ENCODE results near the gene ZNF350. TPM values are rescaled to one million over a fixed set of nuclear protein-coding genes. Genes with fewer than 3 reads are reported as not detected.
A peak's percentile ranks its signal among the peaks of the same experiment; 100 is the strongest.
"Not testable (repeated sequence)": the region's sequence is repeated elsewhere in the genome, so short reads cannot be mapped to it uniquely, and the experiment has no call there.

The ZNF350 gene
- polyA plus RNA-seq, 3 donors = 16.9 to 22.1 (median 18.7) TPM

GRCh38 chr19:51980926-51981325 is 5.7 kb downstream of the ZNF350 start:
- DNase-seq (ENCODE audit: extremely low read depth in 1 of 11, low read depth in 9 of 11, low spot score in 4 of 11) = not testable (repeated sequence)

DNA sequence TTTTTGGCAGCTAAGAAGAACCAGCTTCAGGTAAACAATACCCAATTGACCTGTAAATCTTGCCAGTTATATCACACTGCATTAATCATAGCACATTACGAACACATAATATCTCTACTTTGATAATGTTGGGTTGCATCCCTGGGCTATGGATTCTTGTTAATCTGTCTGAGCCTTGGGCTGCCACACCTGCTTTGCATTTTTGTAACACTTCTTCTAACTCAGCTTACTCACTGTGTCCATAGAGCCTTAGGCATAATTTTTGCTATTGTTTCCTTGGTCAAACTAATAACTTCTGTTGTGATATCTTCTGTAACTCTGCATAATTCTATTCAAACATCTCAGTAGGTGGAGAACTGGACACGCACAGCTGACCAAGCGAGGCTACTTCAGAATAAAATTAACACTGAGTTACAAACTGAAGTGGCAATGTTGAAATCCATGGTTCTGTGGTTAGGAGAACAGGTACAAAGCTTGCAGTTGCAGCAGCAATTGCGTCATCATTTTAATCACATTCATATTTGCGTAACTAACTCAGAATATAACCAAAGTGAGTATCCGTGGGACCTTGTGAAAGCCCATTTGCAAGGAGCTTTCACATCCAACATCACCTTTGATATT is 6.4 kb downstream of the ZNF350 start:
- no peak for DNase-seq (ENCODE audit: extremely low read depth in 1 of 11, low read depth in 9 of 11, low spot score in 4 of 11)

DNA sequence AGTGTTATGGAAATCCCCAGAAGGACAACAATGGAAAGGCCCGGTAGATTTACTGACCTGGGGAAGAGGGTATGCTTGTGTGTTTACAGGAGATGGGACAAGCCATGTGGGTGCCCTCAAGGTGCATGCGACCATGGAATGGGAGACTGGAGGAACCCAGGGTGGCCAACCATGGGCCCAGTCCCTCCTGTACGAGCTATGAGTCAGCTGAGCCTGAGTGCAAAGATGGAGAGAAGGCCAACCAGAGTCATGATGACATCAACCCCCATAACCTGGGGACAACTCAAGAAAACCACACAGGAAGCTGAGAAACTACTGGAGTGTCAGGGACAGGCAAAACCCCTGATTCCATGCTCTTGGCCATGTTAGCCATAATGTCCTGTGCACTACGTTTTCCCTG is 7.8 kb downstream of the ZNF350 start:
- no peak for DNase-seq (ENCODE audit: extremely low read depth in 1 of 11, low read depth in 9 of 11, low spot score in 4 of 11)

DNA sequence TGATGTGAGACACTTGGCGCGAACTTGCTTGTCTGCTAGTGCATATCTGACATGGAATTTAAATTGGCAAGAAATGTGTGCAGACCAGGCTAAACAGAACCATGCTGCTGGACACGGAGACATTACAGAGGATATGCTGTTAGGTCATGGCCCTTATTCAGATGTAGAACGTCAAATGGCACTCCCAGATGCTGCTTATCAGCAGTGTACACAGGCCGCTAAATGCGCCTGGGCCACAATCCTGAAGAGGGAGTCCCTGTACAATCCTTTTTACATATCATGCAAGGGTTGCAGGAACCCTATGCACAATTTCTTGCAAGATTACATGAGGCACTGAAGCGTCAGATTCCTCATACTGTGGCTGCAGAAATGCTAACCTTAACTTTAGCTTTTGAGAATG is 9.3 kb downstream of the ZNF350 start:
- DNase-seq (ENCODE audit: extremely low read depth in 1 of 11, low read depth in 9 of 11, low spot score in 4 of 11) = no peak

GRCh38 chr19:51976852-51977251 is 9.8 kb downstream of the ZNF350 start:
- no peak for DNase-seq (ENCODE audit: extremely low read depth in 1 of 11, low read depth in 9 of 11, low spot score in 4 of 11)

DNA sequence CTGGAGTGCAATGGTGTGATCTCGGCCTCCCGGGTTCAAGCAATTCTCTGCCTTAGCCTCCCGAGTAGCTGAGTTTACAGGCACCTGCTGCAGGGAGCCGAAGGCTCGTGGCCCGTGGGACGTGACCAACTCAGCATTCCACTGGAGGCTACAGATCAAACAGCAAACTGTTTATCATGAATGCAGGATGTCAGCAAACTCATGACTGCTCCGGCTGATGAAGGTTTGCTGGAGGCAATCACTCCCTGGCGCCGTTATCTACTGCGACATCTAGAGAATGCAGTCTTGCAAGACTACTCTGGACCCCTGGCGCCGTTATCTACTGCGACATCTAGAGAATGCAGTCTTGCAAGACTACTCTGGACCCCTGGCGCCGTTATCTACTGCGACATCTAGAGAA is 10.9 kb downstream of the ZNF350 start:
- not testable (repeated sequence) for DNase-seq (ENCODE audit: extremely low read depth in 1 of 11, low read depth in 9 of 11, low spot score in 4 of 11)

GRCh38 chr19:51971624-51972023 is 15.0 kb downstream of the ZNF350 start:
- DNase-seq (ENCODE audit: extremely low read depth in 1 of 11, low read depth in 9 of 11, low spot score in 4 of 11) = no peak

DNA sequence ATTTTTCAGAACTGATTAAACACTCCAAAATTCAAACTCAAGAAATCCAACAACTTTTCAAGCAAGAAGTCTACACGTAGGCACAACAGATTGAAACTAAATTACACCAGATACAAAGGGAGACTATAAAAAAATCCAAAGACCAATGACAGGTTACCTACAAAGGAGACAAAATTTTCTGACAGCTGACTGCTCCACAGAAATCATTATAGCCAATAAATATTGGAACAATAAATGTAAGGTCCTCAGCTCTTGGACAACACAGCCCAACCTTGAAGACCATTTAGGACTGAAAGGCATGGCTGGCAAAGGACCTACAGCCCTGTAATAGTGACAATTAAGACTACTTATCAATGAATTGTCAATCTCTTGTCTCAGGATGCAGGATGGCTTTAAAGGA is 15.9 kb downstream of the ZNF350 start:
- DNase-seq (ENCODE audit: extremely low read depth in 1 of 11, low read depth in 9 of 11, low spot score in 4 of 11) = no peak

DNA sequence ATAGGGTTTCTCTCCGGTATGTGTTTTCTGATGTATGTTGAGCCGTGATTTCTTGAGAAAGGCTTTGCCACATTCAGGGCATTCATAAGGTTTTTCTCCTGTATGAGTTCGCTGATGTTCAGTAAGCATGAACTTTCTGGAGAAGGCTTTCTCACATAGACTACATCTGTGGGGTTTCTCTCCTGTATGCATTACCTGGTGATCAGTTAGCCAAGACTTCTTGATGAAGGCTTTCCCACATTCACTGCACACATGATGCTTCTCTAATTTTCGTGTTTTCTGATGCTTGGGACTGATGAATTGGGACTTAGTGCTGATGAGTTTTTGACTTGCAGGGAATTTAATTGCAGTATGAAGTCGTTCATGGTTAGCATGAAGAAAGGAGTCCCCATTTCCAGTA is 21.1 kb downstream of the ZNF350 start:
- DNase-seq (ENCODE audit: extremely low read depth in 1 of 11, low read depth in 9 of 11, low spot score in 4 of 11) = no peak

- DNase-seq (ENCODE audit: extremely low read depth in 1 of 11, low read depth in 9 of 11, low spot score in 4 of 11) = peak in 1 of 11 donors; percentile 14
These were observed 25.9 kb downstream of the ZNF350 start for GRCh38 chr19:51960621-51961233.

- DNase-seq (ENCODE audit: extremely low read depth in 1 of 11, low read depth in 9 of 11, low spot score in 4 of 11) = no peak
These were observed 26.8 kb downstream of the ZNF350 start for GRCh38 chr19:51959791-51960190.

DNA sequence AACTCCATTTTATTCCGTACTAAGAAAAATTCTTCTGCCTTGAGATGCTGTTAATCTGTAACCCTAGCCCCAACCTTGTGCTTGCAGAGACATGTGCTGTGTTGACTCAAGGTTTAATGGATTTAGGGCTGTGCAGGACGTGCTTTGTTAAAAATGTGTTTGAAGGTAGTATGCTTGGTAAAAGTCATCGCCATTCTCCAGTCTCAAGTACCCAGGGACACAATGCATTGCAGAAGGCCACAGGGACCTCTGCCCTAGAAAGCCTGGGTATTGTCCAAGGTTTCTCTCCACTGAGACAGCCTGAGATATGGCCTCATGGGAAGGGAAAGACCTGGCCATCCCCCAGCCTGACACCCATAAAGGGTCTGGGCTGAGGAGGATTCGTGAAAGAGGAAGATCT is 28.8 kb downstream of the ZNF350 start:
- not testable (repeated sequence) for DNase-seq (ENCODE audit: extremely low read depth in 1 of 11, low read depth in 9 of 11, low spot score in 4 of 11)

- peak in 9 of 11 donors; percentile 42 to 71 (median 64) for DNase-seq (ENCODE audit: extremely low read depth in 1 of 11, low read depth in 9 of 11, low spot score in 4 of 11)
These were observed 37.7 kb downstream of the ZNF350 start for GRCh38 chr19:51948975-51949374.

DNA sequence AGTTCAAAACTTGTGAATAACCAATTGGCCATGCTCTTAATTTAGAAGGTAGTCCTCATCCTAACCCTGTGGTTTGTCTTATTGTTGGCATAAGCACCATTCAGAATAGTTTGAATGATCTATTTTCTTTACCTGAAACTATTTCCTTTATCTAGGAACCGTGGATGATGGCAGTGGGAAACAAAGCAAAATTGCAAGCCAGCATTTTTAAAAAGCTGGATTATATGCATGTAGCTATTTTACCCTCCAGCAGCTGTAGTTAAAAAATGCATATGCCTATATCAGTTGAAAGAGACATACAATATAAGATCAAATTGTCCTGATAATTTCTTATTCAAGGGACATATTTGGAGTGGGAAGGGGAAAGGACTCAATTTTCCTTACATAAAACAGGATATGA is 40.0 kb downstream of the ZNF350 start:
- no peak for DNase-seq (ENCODE audit: extremely low read depth in 1 of 11, low read depth in 9 of 11, low spot score in 4 of 11)

- DNase-seq (ENCODE audit: extremely low read depth in 1 of 11, low read depth in 9 of 11, low spot score in 4 of 11) = no peak
These were observed 41.7 kb downstream of the ZNF350 start for GRCh38 chr19:51944798-51945552.

DNA sequence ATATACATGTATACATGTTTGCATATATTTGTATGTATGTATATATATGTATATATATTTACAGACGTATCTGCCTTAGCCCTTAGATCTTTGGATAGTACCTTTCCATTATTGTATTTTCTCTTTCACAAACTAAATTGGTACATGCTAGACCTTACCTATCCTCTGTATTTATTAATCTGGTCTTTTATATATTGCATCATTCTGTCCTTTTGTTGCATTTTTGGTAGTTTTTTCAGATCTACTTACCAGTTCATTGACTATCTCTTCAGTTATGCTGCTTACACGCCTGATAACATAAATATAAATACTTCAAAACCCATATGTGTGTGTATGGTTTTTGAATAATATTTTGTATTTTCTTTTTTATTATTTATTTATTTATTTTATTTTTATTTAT is 47.7 kb downstream of the ZNF350 start:
- no peak for DNase-seq (ENCODE audit: extremely low read depth in 1 of 11, low read depth in 9 of 11, low spot score in 4 of 11)

- DNase-seq (ENCODE audit: extremely low read depth in 1 of 11, low read depth in 9 of 11, low spot score in 4 of 11) = no peak
These were observed 54.7 kb downstream of the ZNF350 start for GRCh38 chr19:51931921-51932320.

GRCh38 chr19:51927859-51928258 is 58.8 kb downstream of the ZNF350 start:
- no peak for DNase-seq (ENCODE audit: extremely low read depth in 1 of 11, low read depth in 9 of 11, low spot score in 4 of 11)

DNA sequence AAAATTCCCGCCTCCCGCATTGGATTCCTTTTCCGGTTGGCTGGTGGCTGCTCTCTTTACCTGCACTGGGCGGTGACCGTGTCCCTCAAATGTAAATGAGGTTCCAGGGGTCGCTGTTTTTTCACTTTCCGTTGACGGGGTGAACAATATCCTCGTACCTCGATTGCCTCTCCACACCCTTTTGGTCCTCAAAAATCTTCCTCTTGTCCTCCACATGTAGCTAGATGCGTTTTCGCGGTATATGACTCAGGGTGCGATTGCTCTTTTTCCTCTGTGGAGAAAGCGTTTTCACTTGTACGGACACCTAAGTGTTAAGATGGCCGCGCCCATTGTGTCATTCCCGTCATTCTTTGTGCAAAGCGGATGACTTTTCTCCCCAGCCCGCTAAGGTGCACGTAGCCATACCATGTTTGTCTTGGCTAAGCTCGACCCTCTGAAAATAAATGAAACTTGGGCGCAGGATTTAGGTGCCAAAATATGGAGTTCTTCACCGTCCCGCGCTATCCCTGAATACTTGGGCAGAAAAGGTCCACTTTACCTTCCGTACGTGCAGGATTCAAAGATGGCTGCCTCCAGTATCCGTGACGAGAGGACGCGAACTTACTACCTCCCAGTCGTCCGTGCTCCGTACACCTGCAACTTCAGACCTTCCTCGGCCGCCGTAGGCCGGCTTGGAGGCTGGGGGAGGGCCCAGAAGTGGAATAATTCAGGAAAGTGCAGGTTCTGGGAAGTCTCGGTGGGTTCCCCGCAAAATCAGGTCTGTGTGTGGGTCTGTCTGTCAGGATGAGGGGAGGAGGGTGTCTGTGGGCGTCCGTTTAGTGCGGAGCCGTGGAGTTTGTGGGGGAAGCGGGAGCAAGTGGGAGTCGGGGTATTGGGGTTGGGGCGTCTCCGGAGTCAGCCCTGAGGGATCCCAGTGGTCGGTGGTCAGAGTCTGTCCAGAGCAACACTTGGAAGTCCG is 59.6 kb downstream of the ZNF350 start, which contains the start of gene ZNF613:
Gene ZNF613 (plus strand): TSS at position 689 of the 958 bp plus-strand sequence. CDS start 8,749 bp downstream, outside the sequence.
- DNase-seq (ENCODE audit: extremely low read depth in 1 of 11, low read depth in 9 of 11, low spot score in 4 of 11) = peak; percentile 87 to 99 (median 92)
